HEK293T (cell line): ENCODE data around the gene CACNA1F.

Experiments used
- BHLHE40 ChIP-seq: fragments of 450-650 bp; IDR thresholded peaks from 2 replicates; pipeline ENCODE4 v1.6.1; 2016; ENCODE audit warnings: mild to moderate bottlenecking, moderate library complexity, borderline replicate concordance
- ELF4 ChIP-seq: fragments of 450-650 bp; IDR thresholded peaks from 2 replicates; pipeline ENCODE4 v1.6.1; 2017; ENCODE audit warnings: antibody characterized with exemption
- FOXK2 ChIP-seq: fragments of 450-650 bp; IDR thresholded peaks from 2 replicates; pipeline ENCODE4 v1.6.1; 2016; ENCODE audit warnings: mild to moderate bottlenecking
- FOXM1 ChIP-seq: fragments of 450-650 bp; IDR thresholded peaks from 2 replicates; pipeline ENCODE4 v1.6.1; 2017; ENCODE audit warnings: mild to moderate bottlenecking, borderline replicate concordance
- SUZ12 ChIP-seq: fragments of 450-650 bp; IDR thresholded peaks from 2 replicates; pipeline ENCODE4 v1.6.1; 2016; ENCODE audit warnings: mild to moderate bottlenecking
- TARDBP ChIP-seq: fragments of 450-650 bp; IDR thresholded peaks from 2 replicates; pipeline ENCODE4 v1.6.1; 2016
- TF ChIP-seq, protein P1 (sequence below): fragments of 450-650 bp; IDR thresholded peaks from 2 replicates; pipeline ENCODE4 v1.6.1; 2016

DNA sequence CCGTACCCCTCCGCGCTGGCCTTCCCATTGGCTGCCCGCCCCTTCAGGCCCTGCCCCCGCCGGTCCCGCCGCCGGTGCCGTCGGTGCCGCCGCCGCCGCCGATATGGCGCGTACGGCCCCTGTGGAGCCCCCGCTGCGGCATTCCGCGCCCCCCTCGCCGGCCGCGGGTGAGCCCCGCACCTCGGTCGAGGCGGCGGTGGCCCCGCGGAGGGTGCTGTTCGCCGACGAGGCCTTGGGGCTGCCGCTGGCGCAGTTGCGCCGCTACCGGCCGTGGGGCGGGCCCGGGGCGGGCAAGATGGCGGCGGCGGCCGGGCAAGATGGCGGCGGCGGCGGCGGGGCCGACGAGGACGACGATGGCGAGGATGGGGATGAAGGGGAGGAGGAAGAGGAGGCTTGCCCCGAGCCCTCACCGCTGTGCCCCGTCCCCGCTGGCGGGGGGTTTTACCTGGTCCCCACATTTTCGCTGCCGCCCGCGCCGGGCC lies 36.7 kb upstream of the CACNA1F start, which contains the start of gene PPP1R3F:
- no peak for TF ChIP-seq ELF4
- TF ChIP-seq FOXM1, result no peak
- no peak for TF ChIP-seq FOXK2
- no peak for TF ChIP-seq BHLHE40
- TF ChIP-seq SUZ12, result no peak
- no peak for TF ChIP-seq TARDBP
- TF ChIP-seq, protein P1, sequence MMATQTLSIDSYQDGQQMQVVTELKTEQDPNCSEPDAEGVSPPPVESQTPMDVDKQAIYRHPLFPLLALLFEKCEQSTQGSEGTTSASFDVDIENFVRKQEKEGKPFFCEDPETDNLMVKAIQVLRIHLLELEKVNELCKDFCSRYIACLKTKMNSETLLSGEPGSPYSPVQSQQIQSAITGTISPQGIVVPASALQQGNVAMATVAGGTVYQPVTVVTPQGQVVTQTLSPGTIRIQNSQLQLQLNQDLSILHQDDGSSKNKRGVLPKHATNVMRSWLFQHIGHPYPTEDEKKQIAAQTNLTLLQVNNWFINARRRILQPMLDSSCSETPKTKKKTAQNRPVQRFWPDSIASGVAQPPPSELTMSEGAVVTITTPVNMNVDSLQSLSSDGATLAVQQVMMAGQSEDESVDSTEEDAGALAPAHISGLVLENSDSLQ, result no peak
